ENCODE measurements around the gene SRC. TPM values are rescaled to one million over a fixed set of nuclear protein-coding genes. Genes with fewer than 3 reads are reported as not detected.

SRC gene
- total and polyA plus RNA-seq, 2 donors (not counting 3 experiments of a cell fraction or from before 2014, with no cell fraction given), result 22.6 to 29.4 TPM

GRCh38 chr20:37436527-37437186, 90.7 kb downstream of the SRC start:
- H3K4me3 ChIP-seq (replicated peaks in 1 of 3; ENCODE audit: insufficient read depth in 1 of 3, low read depth in 1 of 3, low read length in 3 of 3), result no peak overlapping the region
- H3K4me1 ChIP-seq (ENCODE audit: control insufficient read depth, extremely low read depth, insufficient read depth, low read length), result no peaks in the 10 kb centered on the region
- H3K9me1 ChIP-seq (replicated peaks; ENCODE audit: control insufficient read depth, extremely low read depth, insufficient read depth, low read length), result no peaks in the 10 kb centered on the region
- H3K79me2 ChIP-seq (ENCODE audit: control insufficient read depth, insufficient read depth, low read length), result no peaks in the 10 kb centered on the region
- DNase-seq (ENCODE audit: low read depth, low spot score) (no peak), FAIRE-seq (no peak)
- no peak overlapping the region for H3K27ac ChIP-seq (ENCODE audit: insufficient read depth, low read depth, low read length)
- no peaks in the 10 kb centered on the region for H4K20me1 ChIP-seq (replicated peaks; ENCODE audit: control insufficient read depth, extremely low read depth, insufficient read depth, low read length)
- no TSS peak for BruUV-seq (replicated peaks)
- H3K9ac ChIP-seq (replicated peaks; ENCODE audit: extremely low read depth, insufficient read depth, low read length), result no peak overlapping the region
- no peaks in the 10 kb centered on the region for H3K9me3 ChIP-seq (replicated peaks; ENCODE audit: control insufficient read depth, insufficient read depth, low read length)
- TF ChIP-seq MAX (IDR thresholded peaks at IDR 0.05; ENCODE audit: insufficient read depth, insufficient read length) (no peak), FOS (IDR thresholded peaks at IDR 0.05; ENCODE audit: borderline replicate concordance, insufficient read depth, low read length) (no peak), POLR2A (IDR thresholded peaks at IDR 0.05; ENCODE audit: low read depth, low read length) (no peak), JUN (IDR thresholded peaks at IDR 0.05; ENCODE audit: borderline replicate concordance, insufficient read depth, insufficient read length, low read depth) (no peak)
- dilution Hi-C loops (cut with MboI; ENCODE audit: extremely low pct_ligation_motif_present, low sequenced_read_pairs), result no loop called here
- CTCF ChIA-PET, result no interaction called here
- H3K4me2 ChIP-seq (ENCODE audit: insufficient read depth, low read length), result no peak overlapping the region
- POLR2A ChIA-PET, result no interaction called here
- H3K27me3 ChIP-seq (ENCODE audit: control insufficient read depth in 2 of 2, insufficient read depth in 2 of 2, low read length in 2 of 2), result peaks cover 2 to 8% of the 10 kb centered on the region in 2 experiments
- intact Hi-C loops (cut with micrococcal nuclease), result no loop called here
- no peak overlapping the region for H2AFZ ChIP-seq (ENCODE audit: low read depth, low read length)
- no peaks in the 10 kb centered on the region for H3K36me3 ChIP-seq (ENCODE audit: control insufficient read depth in 2 of 2, extremely low read depth in 1 of 2, insufficient read depth in 2 of 2, low read length in 2 of 2)

GRCh38 chr20:37437676-37438075, 91.7 kb downstream of the SRC start:
- BruUV-seq (replicated peaks), result no TSS peak
- Histone ChIP-seq H3K4me3 (replicated peaks in 1 of 3; ENCODE audit: insufficient read depth in 1 of 3, low read depth in 1 of 3, low read length in 3 of 3) (no peak overlapping the region), H3K9me3 (replicated peaks; ENCODE audit: control insufficient read depth, insufficient read depth, low read length) (no peaks in the 10 kb centered on the region), H3K27ac (ENCODE audit: insufficient read depth, low read depth, low read length) (no peak overlapping the region), H3K9me1 (replicated peaks; ENCODE audit: control insufficient read depth, extremely low read depth, insufficient read depth, low read length) (no peaks in the 10 kb centered on the region), H2AFZ (ENCODE audit: low read depth, low read length) (no peak overlapping the region), H3K79me2 (ENCODE audit: control insufficient read depth, insufficient read depth, low read length) (no peaks in the 10 kb centered on the region), H4K20me1 (replicated peaks; ENCODE audit: control insufficient read depth, extremely low read depth, insufficient read depth, low read length) (no peaks in the 10 kb centered on the region), H3K4me1 (ENCODE audit: control insufficient read depth, extremely low read depth, insufficient read depth, low read length) (no peaks in the 10 kb centered on the region), H3K36me3 (ENCODE audit: control insufficient read depth in 2 of 2, extremely low read depth in 1 of 2, insufficient read depth in 2 of 2, low read length in 2 of 2) (no peaks in the 10 kb centered on the region), H3K4me2 (ENCODE audit: insufficient read depth, low read length) (no peak overlapping the region), H3K9ac (replicated peaks; ENCODE audit: extremely low read depth, insufficient read depth, low read length) (no peak overlapping the region), H3K27me3 (ENCODE audit: control insufficient read depth in 2 of 2, insufficient read depth in 2 of 2, low read length in 2 of 2) (peaks cover 2 to 6% of the 10 kb centered on the region in 2 experiments)
- CTCF ChIA-PET, result no interaction called here
- POLR2A ChIA-PET, result no interaction called here
- TF ChIP-seq MYC (IDR thresholded peaks at IDR 0.05; ENCODE audit: low read depth, low read length) (no peak), FOS (IDR thresholded peaks at IDR 0.05; ENCODE audit: borderline replicate concordance, insufficient read depth, low read length) (no peak), POLR2A (IDR thresholded peaks at IDR 0.05; ENCODE audit: low read depth, low read length) (no peak), POLR2AphosphoS5 (IDR thresholded peaks at IDR 0.05; ENCODE audit: insufficient read depth, low read depth, low read length) (no peak), MAX (IDR thresholded peaks at IDR 0.05; ENCODE audit: insufficient read depth, insufficient read length) (no peak), CTCF (IDR thresholded peaks at IDR 0.05; ENCODE audit: extremely low read depth in 1 of 2, insufficient read depth in 1 of 2, low read depth in 1 of 2, low read length in 2 of 2) (no peak), JUN (IDR thresholded peaks at IDR 0.05; ENCODE audit: borderline replicate concordance, insufficient read depth, insufficient read length, low read depth) (no peak), GATA2 (IDR thresholded peaks at IDR 0.05; ENCODE audit: insufficient read depth, insufficient read length, low read depth, low read length) (no peak), EZH2 (IDR thresholded peaks at IDR 0.05; ENCODE audit: borderline replicate concordance, low read depth, low read length, severe bottlenecking) (no peak)
- intact Hi-C loops (cut with micrococcal nuclease), result no loop called here
- DNase-seq (ENCODE audit: low read depth, low spot score) (no peak), FAIRE-seq (no peak)
- dilution Hi-C loops (cut with MboI; ENCODE audit: extremely low pct_ligation_motif_present, low sequenced_read_pairs), result no loop called here

All from endothelial cell of umbilical vein (primary cell).